HepG2 (cell line): ENCODE data around the gene P2RX3. TPM values are rescaled to one million over a fixed set of nuclear protein-coding genes. Genes with fewer than 3 reads are reported as not detected.

Source experiments
- ATAC-seq: fragments of 200-7000 bp; cut with Tn5 transposase; 3 replicates; pipeline ENCODE4 v1.9.1; 2020; ENCODE audit warnings: mild to moderate bottlenecking, moderate library complexity
- BruUV-seq: library from RNA; stranded (reverse); fragments of 400-500 nt; replicated peaks from 2 replicates; lab custom pipeline; 2021; lab: Mats Ljungman, UMichigan
- CTCF ChIA-PET: fragments of 300-600 bp; formaldehyde crosslinking; extraction: SDS; loops from one replicate; lab custom pipeline; 2021; ENCODE audit warnings: low total read pairs, inconsistent platforms, low intra/inter-chr PET ratio; lab: Yijun Ruan, JAX
- POLR2A ChIA-PET: fragments of 350-600 bp; sonication (Branson Sonifier 250); formaldehyde crosslinking; loops from one replicate; lab custom pipeline; 2020; ENCODE audit warnings: antibody characterized with exemption, inconsistent platforms; lab: Yijun Ruan, JAX
- DNase-seq: peaks from one replicate; pipeline ENCODE4 v3.0.0-alpha.2; 2015; ENCODE audit warnings: low spot score
- FAIRE-seq: peaks from 3 replicates; lab custom pipeline; 2011; peaks lifted over from hg19 to GRCh38; lab: Jason Lieb, UNC
- H2AFZ ChIP-seq: one replicate; pipeline ENCODE4 v1.6.1; 2011; ENCODE audit warnings: low read length, inconsistent platforms
- H3K27ac ChIP-seq: fragments of 300-600 bp; 3 replicates; pipeline ENCODE4 v1.8.0; 2011; ENCODE audit warnings: mixed run types, mild to moderate bottlenecking, mixed read lengths, low read length, inconsistent platforms; ENCODE audit not compliant: insufficient read depth; ENCODE audit errors: extremely low read length
- H3K27me3 ChIP-seq, 2 experiments: fragments of 200-600 bp in 1 of 2; 2 replicates in 1 of 2; 3 replicates in 1 of 2; pipeline versions ENCODE4 v1.6.0 to v1.8.0; 2011; ENCODE audit warnings: low read length in 2 of 2, mild to moderate bottlenecking in 2 of 2, moderate library complexity in 2 of 2, inconsistent platforms in 1 of 2; ENCODE audit not compliant: insufficient read depth in 2 of 2, control insufficient read depth in 1 of 2
- H3K36me3 ChIP-seq, 2 experiments: fragments of 200-600 bp in 1 of 2; replicated peaks in 1 of 2; 2 replicates in 1 of 2; 3 replicates in 1 of 2; pipeline versions ENCODE4 v1.5.1 to v1.8.0; 2011; ENCODE audit warnings: low read length in 2 of 2, inconsistent platforms in 1 of 2; ENCODE audit not compliant: insufficient read depth in 2 of 2, control insufficient read depth in 1 of 2
- H3K4me1 ChIP-seq: 2 replicates; pipeline ENCODE4 v1.5.1; 2012; ENCODE audit warnings: low read length, inconsistent platforms; ENCODE audit not compliant: insufficient read depth
- H3K4me2 ChIP-seq: 2 replicates; pipeline ENCODE4 v1.6.0; 2011; ENCODE audit warnings: low read depth, low read length, inconsistent platforms
- H3K4me3 ChIP-seq, 3 experiments: fragments of 200-600 bp in 1 of 3; sonication (generic), shearing (Covaris generic) in 1 of 3; replicated peaks in 1 of 3; 2 replicates each; pipeline ENCODE4 v1.5.1; 2011 to 2016; ENCODE audit warnings: low read length in 3 of 3, inconsistent platforms in 2 of 3, low read depth in 2 of 3, mild to moderate bottlenecking in 2 of 3, control low read depth in 1 of 3, mixed read lengths in 1 of 3; ENCODE audit not compliant: insufficient read depth in 1 of 3
- H3K79me2 ChIP-seq: one replicate; pipeline ENCODE4 v1.6.1; 2011; ENCODE audit warnings: low read length, inconsistent platforms; ENCODE audit not compliant: insufficient read depth
- H3K9ac ChIP-seq: 2 replicates; pipeline ENCODE4 v1.6.0; 2011; ENCODE audit warnings: mild to moderate bottlenecking, low read depth, low read length, inconsistent platforms; ENCODE audit not compliant: insufficient read depth
- H3K9me3 ChIP-seq: 2 replicates; pipeline ENCODE4 v1.5.1; 2012; ENCODE audit warnings: mild to moderate bottlenecking, low read length
- H4K20me1 ChIP-seq: 2 replicates; pipeline ENCODE4 v1.6.0; 2011; ENCODE audit warnings: inconsistent platforms, mild to moderate bottlenecking, low read length, moderate library complexity; ENCODE audit not compliant: insufficient read depth
- GMEB1 ChIP-seq: sonication (generic); formaldehyde crosslinking; IDR thresholded peaks from 2 replicates; pipeline ENCODE4 v1.5.1; 2020; ENCODE audit warnings: missing genetic modification reagents, mild to moderate bottlenecking, borderline replicate concordance
- HHEX ChIP-seq: IDR thresholded peaks from 2 replicates; pipeline ENCODE4 v1.6.1; 2016; ENCODE audit warnings: control low read depth
- HNF4A ChIP-seq: sonication (generic); formaldehyde crosslinking; IDR thresholded peaks from 2 replicates; pipeline ENCODE4 v1.4.0; 2020; ENCODE audit warnings: missing genetic modification reagents
- NFYB ChIP-seq: sonication (generic); formaldehyde crosslinking; IDR thresholded peaks from 2 replicates; pipeline ENCODE4 v1.4.0; 2020; ENCODE audit warnings: missing genetic modification reagents
- TAF15 ChIP-seq: fragments of 200-400 bp; formaldehyde crosslinking; IDR thresholded peaks from one replicate; pipeline ENCODE4 v1.6.1; 2018; ENCODE audit warnings: mild to moderate bottlenecking, low read depth, low read length; ENCODE audit not compliant: poor library complexity, severe bottlenecking
- ZMYM4 ChIP-seq: sonication (generic); formaldehyde crosslinking; IDR thresholded peaks from 2 replicates; pipeline ENCODE4 v1.8.1; 2023; ENCODE audit warnings: mild to moderate bottlenecking, missing genetic modification reagents
- ZNF121 ChIP-seq: sonication (generic); formaldehyde crosslinking; IDR thresholded peaks from 2 replicates; pipeline ENCODE4 v1.5.0; 2020; ENCODE audit warnings: mild to moderate bottlenecking, missing genetic modification reagents
- ZNF3 ChIP-seq: IDR thresholded peaks from 2 replicates; pipeline ENCODE4 v1.7.0; 2017; ENCODE audit warnings: inconsistent platforms
- ZNF317 ChIP-seq: sonication (generic); formaldehyde crosslinking; IDR thresholded peaks from 2 replicates; pipeline ENCODE4 v1.5.0; 2020; ENCODE audit warnings: mild to moderate bottlenecking, missing genetic modification reagents
- ZNF550 ChIP-seq: sonication (generic); formaldehyde crosslinking; IDR thresholded peaks from 2 replicates; pipeline ENCODE4 v1.4.0; 2020; ENCODE audit warnings: mild to moderate bottlenecking, missing genetic modification reagents, borderline replicate concordance
- ZNF552 ChIP-seq: sonication (generic); formaldehyde crosslinking; IDR thresholded peaks from 2 replicates; pipeline ENCODE4 v1.9.0; 2022; ENCODE audit warnings: missing genetic modification reagents, mild to moderate bottlenecking, borderline replicate concordance
- ZNF687 ChIP-seq: sonication (generic); formaldehyde crosslinking; IDR thresholded peaks from 2 replicates; pipeline ENCODE4 v1.5.1; 2020; ENCODE audit warnings: mild to moderate bottlenecking, missing genetic modification reagents, moderate library complexity
- ZNF879 ChIP-seq: sonication (generic); formaldehyde crosslinking; IDR thresholded peaks from 2 replicates; pipeline ENCODE4 v1.8.1; 2023; ENCODE audit warnings: missing genetic modification reagents
- WGBS: methylation state at CpG from one replicate; pipeline ENCODE4 v1.1.6; 2017; ENCODE audit warnings: low lambda C conversion rate; 5-methylcytosine and 5-hydroxymethylcytosine counted together
- in situ Hi-C: cut with HindIII; loops from 2 replicates; pipeline ENCODE4 v1.10.0; 2017; ENCODE audit warnings: low pct_unique_long_range_greater_than_20kb; ENCODE audit not compliant: extremely low pct_ligation_motif_present
- intact Hi-C: fragments of 100-400 bp; cut with micrococcal nuclease; formaldehyde crosslinking; loops from one replicate; pipeline ENCODE4 v1.10.0; 2022; ENCODE audit not compliant: unreplicated experiment
- polyA plus RNA-seq, 8 experiments: library from polyadenylated mRNA; depleted of rRNA in 3 of 8; stranded (reverse) in 7 of 8; unstranded in 1 of 8; fragments of >200 nt; fragmentation: Illumina TruSeq in 4 of 8; extraction: Trizol in 4 of 8; gene quantifications; 2 replicates each; pipeline versions ENCODE4 v1.2.1 to v1.2.3, GENCODE V29; 2011 to 2016; ENCODE audit warnings: low read depth in 4 of 8, missing spikeins in 1 of 8, mixed read lengths in 1 of 8; ENCODE audit not compliant: insufficient read depth in 1 of 8
- total RNA-seq, 5 experiments: library from RNA; depleted of rRNA; stranded (reverse); fragments of >200 nt; fragmentation: Illumina TruSeq; extraction: Trizol; gene quantifications; 2 replicates each; pipeline ENCODE4 v1.2.3, GENCODE V29; 2016; ENCODE audit warnings: low read depth in 1 of 5

P2RX3 gene
- total and polyA plus RNA-seq, 2 of the 13 experiments (the other 11 are each of a cell fraction or from before 2014, with no cell fraction given): 0.08 TPM; not detected in 1

- H4K20me1 ChIP-seq: no peaks in the 10 kb centered on the region
- ATAC-seq (no peak), FAIRE-seq (no peak), DNase-seq (no peak)
- no TSS peak for BruUV-seq
- H3K36me3 ChIP-seq: peaks cover 19 to 46% of the 10 kb centered on the region in 2 experiments; a peak in 4 of 5 replicates
- peaks cover 6% of the 10 kb centered on the region for H3K79me2 ChIP-seq
- H3K27me3 ChIP-seq: no peaks in the 10 kb centered on the region
- H3K9me3 ChIP-seq: peaks cover 7% of the 10 kb centered on the region; the same call in 1 of the 2 replicates
- 93% methylated on average over 9 of the region's 15 CpGs for WGBS
- H3K4me1 ChIP-seq: peaks cover 43% of the 10 kb centered on the region
- ChIA-PET CTCF (no interaction called here), POLR2A (no interaction called here)
- intact Hi-C loops: no loop called here
- in situ Hi-C loops: no loop called here
- H3K4me3 ChIP-seq: no peak overlapping the region
- H3K4me2 ChIP-seq: no peak overlapping the region
- H2AFZ ChIP-seq: no peak overlapping the region
- TF ChIP-seq ZNF317 (CRISPR knock-in tag) (no peak), HNF4A (CRISPR knock-in tag) (no peak), ZNF552 (CRISPR knock-in tag) (no peak), ZNF550 (CRISPR knock-in tag) (no peak), NFYB (CRISPR knock-in tag) (no peak), TAF15 (no peak), HHEX (CRISPR knock-in tag) (no peak), ZNF879 (CRISPR knock-in tag) (no peak)
- H3K9ac ChIP-seq: no peak overlapping the region
- H3K27ac ChIP-seq: no peak overlapping the region
These were observed 35.7 kb upstream of the P2RX3 start for GRCh38 chr11:57302489-57302888.

- Histone ChIP-seq H3K4me2 (no peak overlapping the region), H3K36me3 (peaks cover 19 to 46% of the 10 kb centered on the region in 2 experiments; a peak in 4 of 5 replicates), H3K27ac (no peak overlapping the region), H3K4me3 (no peak overlapping the region), H4K20me1 (no peaks in the 10 kb centered on the region), H3K9ac (no peak overlapping the region), H3K79me2 (peaks cover 6% of the 10 kb centered on the region), H3K9me3 (peaks cover 7% of the 10 kb centered on the region; the same call in 1 of the 2 replicates), H2AFZ (no peak overlapping the region), H3K27me3 (no peaks in the 10 kb centered on the region), H3K4me1 (peaks cover 53% of the 10 kb centered on the region)
- POLR2A ChIA-PET: no interaction called here
- 94% methylated on average over 13 of the region's 17 CpGs for WGBS
- in situ Hi-C loops: no loop called here
- intact Hi-C loops: no loop called here
- FAIRE-seq (no peak), ATAC-seq (peak; percentile 24), DNase-seq (no peak)
- CTCF ChIA-PET: no interaction called here
- BruUV-seq: no TSS peak
- TF ChIP-seq ZMYM4 (no peak), ZNF3 (CRISPR knock-in tag) (no peak), ZNF121 (CRISPR knock-in tag) (peak; percentile 84), ZNF687 (CRISPR knock-in tag) (peak; percentile 30; the same call in 1 of the 2 replicates), GMEB1 (no peak)
These were observed 34.7 kb upstream of the P2RX3 start for GRCh38 chr11:57303280-57303989.
